Uterus (tissue), 2 donors: ENCODE data around the gene CAMK1D.

Source experiments
- CTCF ChIP-seq, 4 experiments: fragments of 200-600 bp in 2 of 4; fragments of 450-650 bp in 2 of 4; sonication (generic) in 2 of 4; IDR thresholded peaks; one replicate each; pipeline ENCODE4 v1.5.1; 2016 to 2019; ENCODE audit warnings: antibody characterized with exemption in 4 of 4, mild to moderate bottlenecking in 2 of 4, moderate library complexity in 1 of 4
- POLR2A ChIP-seq, 2 donors: fragments of 450-650 bp; IDR thresholded peaks; one replicate each; pipeline ENCODE4 v1.6.1; 2016; ENCODE audit warnings: antibody characterized with exemption in 2 of 2, mild to moderate bottlenecking in 1 of 2, moderate library complexity in 1 of 2

GRCh38 chr10:12572281-12572680 lies 222.9 kb downstream of the CAMK1D start:
- TF ChIP-seq CTCF (IDR thresholded peaks at IDR 0.05) (no peak), POLR2A (IDR thresholded peaks at IDR 0.05) (no peak)
